ENCODE data around the gene MSI2.

MSI2 gene

DNA sequence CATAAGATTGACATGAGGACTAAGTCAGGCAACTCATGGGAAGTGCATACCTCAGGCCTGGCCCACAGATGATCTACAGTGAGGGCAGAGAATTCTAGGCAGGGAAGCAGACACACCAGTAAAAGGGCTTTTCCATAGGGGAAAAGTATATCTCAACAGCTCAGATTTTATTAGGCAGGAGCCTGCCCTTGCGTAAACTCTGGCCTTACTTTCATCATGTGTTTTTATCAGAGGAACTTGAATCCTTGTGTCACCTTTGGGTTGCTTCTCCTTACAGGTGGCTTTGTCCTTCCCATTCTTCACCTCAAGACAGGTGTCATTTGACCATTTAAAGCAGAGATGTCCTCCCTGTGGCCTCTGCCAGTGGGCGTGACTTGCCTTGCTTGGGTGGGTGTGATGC lies 138.1 kb downstream of the MSI2 start:
- H3K4me3 ChIP-seq (ENCODE audit: low read depth, low read length), result no peak overlapping the region
- TF ChIP-seq, protein P1, sequence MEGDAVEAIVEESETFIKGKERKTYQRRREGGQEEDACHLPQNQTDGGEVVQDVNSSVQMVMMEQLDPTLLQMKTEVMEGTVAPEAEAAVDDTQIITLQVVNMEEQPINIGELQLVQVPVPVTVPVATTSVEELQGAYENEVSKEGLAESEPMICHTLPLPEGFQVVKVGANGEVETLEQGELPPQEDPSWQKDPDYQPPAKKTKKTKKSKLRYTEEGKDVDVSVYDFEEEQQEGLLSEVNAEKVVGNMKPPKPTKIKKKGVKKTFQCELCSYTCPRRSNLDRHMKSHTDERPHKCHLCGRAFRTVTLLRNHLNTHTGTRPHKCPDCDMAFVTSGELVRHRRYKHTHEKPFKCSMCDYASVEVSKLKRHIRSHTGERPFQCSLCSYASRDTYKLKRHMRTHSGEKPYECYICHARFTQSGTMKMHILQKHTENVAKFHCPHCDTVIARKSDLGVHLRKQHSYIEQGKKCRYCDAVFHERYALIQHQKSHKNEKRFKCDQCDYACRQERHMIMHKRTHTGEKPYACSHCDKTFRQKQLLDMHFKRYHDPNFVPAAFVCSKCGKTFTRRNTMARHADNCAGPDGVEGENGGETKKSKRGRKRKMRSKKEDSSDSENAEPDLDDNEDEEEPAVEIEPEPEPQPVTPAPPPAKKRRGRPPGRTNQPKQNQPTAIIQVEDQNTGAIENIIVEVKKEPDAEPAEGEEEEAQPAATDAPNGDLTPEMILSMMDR (IDR thresholded peaks at IDR 0.05; ENCODE audit: control insufficient read depth, extremely low read depth, insufficient read depth), result no peak
- DNase-seq (ENCODE audit: low read depth), result no peak

DNA sequence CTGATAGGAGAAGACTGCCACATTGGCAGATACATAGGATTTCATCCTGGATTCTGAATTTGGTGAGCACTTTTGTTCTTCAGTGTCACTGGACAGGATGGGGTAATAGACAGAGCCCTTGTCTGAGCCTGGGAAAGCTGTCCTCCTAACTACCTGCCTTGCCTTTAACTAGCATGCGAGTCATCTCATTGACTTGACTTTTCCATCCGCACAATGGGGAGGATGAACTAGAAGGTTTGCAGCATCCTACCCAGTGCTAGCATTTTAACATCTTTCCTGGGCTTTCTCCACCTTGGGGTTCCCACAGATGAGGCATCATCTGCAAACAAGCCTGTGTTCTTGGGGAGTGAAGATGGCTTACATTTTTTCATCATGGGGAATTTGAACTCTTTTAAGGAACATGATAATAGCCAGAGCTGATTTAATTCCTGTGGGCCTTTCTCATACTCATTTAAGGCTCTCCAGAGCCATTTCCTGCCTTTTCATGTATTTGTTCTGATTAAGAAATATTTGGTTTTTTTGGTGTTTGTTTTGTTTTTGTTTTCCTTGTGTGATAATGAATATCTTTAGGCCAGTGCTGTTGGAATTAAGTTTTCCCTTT lies 139.5 kb downstream of the MSI2 start:
- TF ChIP-seq, protein P1 (IDR thresholded peaks at IDR 0.05; ENCODE audit: control insufficient read depth, extremely low read depth, insufficient read depth), result no peak
- no peak for DNase-seq (ENCODE audit: low read depth)
- H3K4me3 ChIP-seq (ENCODE audit: low read depth, low read length), result no peak overlapping the region

DNA sequence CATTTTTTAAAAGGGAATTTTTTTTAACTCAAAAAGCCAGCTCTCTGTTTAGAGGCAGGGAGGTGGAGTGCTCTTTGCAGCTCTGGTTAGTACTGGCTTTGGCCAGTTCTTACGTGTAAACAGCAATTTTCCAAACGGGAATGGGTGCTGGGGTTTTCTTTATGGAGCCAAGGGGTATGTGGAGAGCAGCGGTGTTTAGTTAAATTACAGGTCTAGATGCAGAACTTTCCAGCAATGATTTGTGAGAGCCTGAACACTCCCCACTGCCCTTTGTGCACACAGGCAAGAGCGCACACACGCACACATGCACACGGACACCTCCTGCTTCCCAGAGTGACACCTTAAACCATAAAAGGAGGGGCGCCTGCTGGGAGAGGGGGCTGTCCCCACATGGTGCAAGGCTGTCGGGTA lies 140.2 kb downstream of the MSI2 start:
- DNase-seq (ENCODE audit: low read depth), result no peak
- H3K4me3 ChIP-seq (ENCODE audit: low read depth, low read length), result no peak overlapping the region
- TF ChIP-seq, protein P1 (IDR thresholded peaks at IDR 0.05; ENCODE audit: control insufficient read depth, extremely low read depth, insufficient read depth), result no peak

- TF ChIP-seq, protein P1 (IDR thresholded peaks at IDR 0.05; ENCODE audit: control insufficient read depth, extremely low read depth, insufficient read depth), result no peak
- H3K4me3 ChIP-seq (ENCODE audit: low read depth, low read length), result no peak overlapping the region
- DNase-seq (ENCODE audit: low read depth), result no peak
Measured at GRCh38 chr17:57397402-57397801, 141.1 kb downstream of the MSI2 start.

DNA sequence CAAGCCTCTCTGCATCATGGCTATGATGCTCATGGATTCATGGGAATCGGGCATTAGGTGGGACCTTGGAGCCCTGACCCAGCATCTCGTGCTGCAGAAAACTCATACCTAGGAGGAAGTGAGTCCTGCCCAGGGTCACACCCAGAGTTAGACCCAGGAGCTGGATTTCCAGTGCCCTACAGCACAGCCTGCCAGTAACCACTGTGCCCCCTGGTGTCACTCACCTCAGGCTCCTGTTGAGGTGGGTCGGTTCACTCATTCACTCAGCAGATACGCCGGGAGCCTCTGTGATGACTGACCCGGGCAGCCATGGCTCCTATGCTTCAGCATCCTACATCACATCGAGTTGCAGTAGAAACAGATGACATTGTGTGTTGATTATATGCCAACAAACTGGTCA lies 143.4 kb downstream of the MSI2 start:
- TF ChIP-seq, protein P1 (IDR thresholded peaks at IDR 0.05; ENCODE audit: control insufficient read depth, extremely low read depth, insufficient read depth), result no peak
- DNase-seq (ENCODE audit: low read depth), result no peak

DNA sequence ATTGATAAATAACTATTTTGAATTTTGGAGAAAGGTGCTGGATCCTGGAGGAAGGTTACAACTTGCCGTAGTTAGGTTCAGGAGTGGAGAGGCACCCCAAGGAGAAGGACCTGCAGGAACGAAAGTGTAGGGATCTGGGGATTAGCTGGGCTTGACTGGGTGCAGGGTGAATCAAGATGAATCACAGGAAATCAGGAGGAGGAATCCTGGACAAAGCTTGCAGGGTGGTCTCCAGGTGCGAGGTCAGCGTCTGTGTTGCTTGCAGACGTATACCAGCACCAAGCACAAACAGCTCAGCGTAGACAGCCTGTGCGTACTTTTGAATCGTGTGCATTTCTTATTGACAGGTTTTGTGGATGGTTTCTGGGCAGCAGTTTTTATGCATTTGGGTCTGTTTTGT lies 144.3 kb downstream of the MSI2 start:
- DNase-seq (ENCODE audit: low read depth), result no peak
- H3K4me3 ChIP-seq (ENCODE audit: low read depth, low read length), result no peak overlapping the region
- TF ChIP-seq, protein P1 (IDR thresholded peaks at IDR 0.05; ENCODE audit: control insufficient read depth, extremely low read depth, insufficient read depth), result no peak

More for the DNA sequence above, 143.4 kb downstream of the MSI2 start:
- H3K4me3 ChIP-seq (ENCODE audit: low read depth, low read length), result no peak overlapping the region

Measured in LNCaP clone FGC (cell line).